Right ventricle myocardium superior (tissue), 1 donor: ENCODE measurements around the gene VENTX. TPM values are rescaled to one million over a fixed set of nuclear protein-coding genes. Genes with fewer than 3 reads are reported as not detected.

Experiments
- ATAC-seq: fragments of 200-7000 bp; cut with Tn5 transposase; one replicate; pipeline ENCODE4 v1.9.1; 2020; ENCODE audit warnings: mild to moderate bottlenecking; ENCODE audit not compliant: poor library complexity
- DNase-seq: peaks from one replicate; pipeline ENCODE4 v3.0.0-alpha.2; 2020
- intact Hi-C: fragments of 100-400 bp; cut with DNase I; formaldehyde crosslinking; loops from one replicate; pipeline ENCODE4 v1.11.2; 2022
- long read RNA-seq: library from polyadenylated mRNA; unstranded; transcript quantifications from one replicate; pipeline ENCODE4 v2.0.0, GENCODE V29; 2021
- total RNA-seq: library from RNA; stranded (reverse); fragmentation: NEBNext Ultra II Directional; extraction: Animal tissue kit (Norgen Biotek cat#: 25700); gene quantifications from one replicate; pipeline ENCODE4 v1.2.1, GENCODE V29; 2021
- donor health status: DM: no; HTN: yes; CAD: no; lungs with severe emphysema.

Gene VENTX, protein sequence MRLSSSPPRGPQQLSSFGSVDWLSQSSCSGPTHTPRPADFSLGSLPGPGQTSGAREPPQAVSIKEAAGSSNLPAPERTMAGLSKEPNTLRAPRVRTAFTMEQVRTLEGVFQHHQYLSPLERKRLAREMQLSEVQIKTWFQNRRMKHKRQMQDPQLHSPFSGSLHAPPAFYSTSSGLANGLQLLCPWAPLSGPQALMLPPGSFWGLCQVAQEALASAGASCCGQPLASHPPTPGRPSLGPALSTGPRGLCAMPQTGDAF
- 0.43 TPM for total RNA-seq
- long read RNA-seq, partial matches to known transcripts = 0 of 1 reads
- long read RNA-seq, other reads (novel, unspliced or antisense) = 0 of 1 reads

DNA sequence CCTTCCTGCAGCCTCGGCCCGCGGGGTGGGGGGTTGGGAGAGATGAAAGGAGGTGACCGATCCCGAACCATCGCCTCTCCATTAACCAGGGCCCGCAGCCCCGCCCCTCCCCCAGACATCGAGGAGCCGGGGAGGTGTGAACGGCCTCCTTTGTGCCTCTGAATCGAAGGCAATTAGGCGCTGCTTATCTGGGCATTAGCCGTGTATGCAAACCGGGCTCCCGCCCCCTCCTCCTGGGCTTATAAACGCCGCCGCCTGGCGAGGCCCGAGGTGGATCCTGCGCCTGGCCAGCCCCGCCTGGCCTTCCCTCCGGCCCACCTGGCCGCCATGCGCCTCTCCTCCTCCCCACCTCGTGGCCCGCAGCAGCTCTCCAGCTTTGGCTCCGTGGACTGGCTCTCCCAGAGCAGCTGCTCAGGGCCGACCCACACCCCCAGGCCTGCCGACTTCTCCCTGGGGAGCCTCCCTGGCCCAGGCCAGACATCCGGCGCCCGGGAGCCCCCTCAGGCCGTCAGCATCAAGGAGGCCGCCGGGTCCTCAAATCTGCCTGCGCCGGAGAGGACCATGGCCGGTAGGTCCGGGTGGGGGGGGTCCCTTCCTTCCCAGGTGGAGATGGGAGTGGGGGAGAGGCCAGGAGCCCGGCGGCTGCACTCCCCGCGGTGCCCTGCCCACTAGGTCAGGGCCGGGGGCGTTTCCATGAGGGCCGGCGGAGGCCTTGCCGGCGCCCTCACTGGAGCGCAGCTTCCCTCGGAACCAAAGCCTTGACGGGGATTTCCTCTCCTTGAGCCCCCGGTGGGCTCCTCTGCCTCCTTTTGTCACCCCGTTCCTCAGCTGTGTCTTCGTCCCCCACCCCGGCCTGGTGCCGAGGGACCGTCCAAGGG is at the start of gene VENTX:
Gene VENTX, plus strand, starts transcription at position 268 of the 878 bp plus-strand sequence. Its CDS starts 60 bp downstream, at position 328.
- intact Hi-C loops = no loop called here
- no peak for ATAC-seq
- no peak for DNase-seq

DNA sequence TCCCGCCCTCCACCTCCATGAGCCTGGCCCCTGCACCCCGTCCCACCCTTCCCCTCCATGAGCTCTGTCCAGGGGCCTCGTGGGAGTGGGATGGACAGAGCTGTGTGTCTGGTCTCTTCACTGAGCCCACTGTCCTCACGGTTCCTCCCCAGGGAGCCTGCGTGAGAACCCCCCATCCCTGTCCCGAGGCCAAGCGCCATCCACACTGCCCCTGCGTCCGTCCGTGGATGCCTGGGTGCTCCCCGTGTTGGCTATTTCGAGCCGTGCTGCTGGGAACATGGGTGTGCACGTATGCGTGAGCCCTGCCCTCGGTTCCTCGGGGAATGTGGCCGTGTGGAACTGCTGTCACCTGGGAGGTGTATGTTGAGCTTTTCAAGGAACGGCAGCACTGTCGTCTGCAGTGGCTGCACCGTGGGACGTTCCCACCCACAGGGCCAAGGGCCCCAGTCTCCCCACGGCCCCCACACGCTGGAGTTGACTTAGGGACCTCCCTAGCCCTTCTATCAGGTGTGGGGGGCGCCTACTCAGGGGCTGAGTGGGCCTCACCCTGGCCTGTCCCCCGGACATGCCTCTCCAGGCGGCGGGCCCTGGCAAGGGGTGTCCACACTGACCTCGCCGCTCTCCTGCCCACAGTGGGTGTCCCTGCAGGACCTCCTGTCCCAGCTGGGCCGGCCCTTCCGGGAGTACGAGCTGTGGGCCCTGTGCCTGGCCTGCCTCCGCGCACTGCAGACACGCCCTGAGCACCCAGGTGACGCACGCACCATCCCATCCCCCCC is 49.6 kb upstream of the VENTX start:
- intact Hi-C loops = no loop called here
- no peak for ATAC-seq
- DNase-seq = no peak

DNA sequence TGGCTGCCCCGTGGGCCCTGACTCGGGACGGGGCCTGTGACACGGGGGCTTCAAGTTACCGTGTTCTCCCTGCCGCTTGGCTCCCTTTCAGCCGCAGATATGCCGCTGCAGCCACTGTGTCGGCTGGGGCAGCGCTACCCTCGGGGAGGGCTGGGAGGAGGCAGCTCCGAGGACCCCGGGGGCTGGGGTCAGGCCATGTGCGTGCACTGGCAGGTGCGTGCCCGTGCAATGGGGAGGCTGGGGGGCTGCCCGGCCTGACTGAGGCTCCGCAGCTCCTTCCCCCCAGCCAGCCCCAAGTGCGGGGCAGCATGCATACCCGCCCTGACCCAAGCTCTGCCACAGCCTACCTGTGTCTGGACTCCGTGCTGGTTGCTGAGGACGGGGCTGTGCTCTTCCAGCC is 48.4 kb upstream of the VENTX start:
- intact Hi-C loops = no loop called here
- no peak for DNase-seq
- ATAC-seq = no peak

DNA sequence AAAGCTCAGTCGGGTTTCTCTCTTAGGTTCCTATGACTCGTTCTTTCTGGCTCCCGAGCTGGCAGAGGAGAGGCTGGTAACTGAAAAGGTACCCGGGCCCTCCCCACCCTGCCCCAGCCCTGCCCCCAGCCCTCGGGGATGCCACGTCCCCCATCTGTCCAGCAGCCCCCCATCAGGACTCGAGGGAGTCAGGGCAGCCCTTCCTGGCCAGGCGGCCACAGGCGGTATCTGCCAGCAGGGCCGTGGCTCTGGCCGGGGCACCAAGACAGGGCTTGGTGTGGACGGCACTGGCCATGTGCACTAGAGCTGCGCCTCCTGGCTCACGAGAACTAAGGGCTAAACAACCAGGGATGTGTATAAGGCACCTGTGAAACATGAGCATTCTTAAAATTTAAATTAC is 47.9 kb upstream of the VENTX start:
- no peak for DNase-seq
- intact Hi-C loops = no loop called here
- no peak for ATAC-seq

DNA sequence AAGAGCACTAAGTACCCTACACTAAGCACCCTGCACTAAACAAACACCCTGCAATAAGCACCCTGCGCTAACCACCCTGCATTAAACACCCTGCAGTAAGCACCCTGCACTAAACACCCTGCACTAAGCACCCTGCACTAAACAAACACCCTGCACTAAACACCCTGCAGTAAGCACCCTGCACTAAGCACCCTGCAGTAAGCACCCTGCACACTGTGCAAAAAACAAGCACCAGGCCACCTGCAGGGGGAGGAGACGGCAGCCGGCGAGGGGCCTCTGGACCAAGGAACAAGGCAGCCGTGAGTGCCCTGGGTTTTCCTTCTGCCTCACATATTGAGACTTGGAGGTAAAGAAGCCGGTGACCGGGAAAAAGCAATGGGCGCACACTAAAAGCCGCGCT is 47.4 kb upstream of the VENTX start:
- intact Hi-C loops = no loop called here
- DNase-seq (no peak), ATAC-seq (no peak)

DNA sequence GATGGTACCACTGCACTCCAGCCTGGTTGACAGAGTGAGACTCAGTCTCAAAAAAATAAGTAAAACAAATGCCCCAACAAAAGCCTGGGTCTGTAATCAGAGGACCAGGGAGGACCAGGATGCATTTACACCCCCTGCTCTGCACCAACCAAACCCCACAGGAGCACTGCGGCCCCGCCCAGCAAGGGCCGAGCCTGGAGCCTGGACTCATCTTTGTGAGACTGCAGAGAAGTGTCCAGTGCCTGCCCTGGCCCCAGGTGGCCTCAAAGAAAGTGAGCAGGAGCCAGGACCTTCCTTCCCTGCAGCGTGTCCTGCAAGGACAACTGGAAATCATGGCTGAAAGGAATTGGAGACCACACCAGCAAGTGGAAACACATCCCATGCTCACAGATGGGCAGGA is 46.0 kb upstream of the VENTX start:
- intact Hi-C loops = no loop called here
- DNase-seq = no peak
- no peak for ATAC-seq

DNA sequence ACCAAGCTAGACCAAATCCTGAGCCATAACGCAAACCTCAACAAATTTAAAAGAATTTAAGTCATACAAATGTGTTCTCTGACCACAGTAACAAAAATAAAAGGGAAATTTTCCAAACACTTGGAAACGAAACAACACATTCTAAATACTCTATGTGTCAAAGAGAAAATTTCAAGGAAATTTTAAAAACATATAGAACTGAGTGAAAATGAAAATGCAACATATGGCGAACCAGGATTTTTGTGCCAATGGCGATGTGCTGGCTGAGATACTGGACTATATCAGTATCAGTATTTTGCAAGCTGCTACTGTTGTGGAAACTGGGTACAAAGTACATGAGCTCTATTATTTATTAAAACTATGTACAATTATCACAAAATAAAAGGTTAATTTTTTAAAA is 43.5 kb upstream of the VENTX start:
- intact Hi-C loops = no loop called here
- DNase-seq = no peak
- ATAC-seq = no peak

DNA sequence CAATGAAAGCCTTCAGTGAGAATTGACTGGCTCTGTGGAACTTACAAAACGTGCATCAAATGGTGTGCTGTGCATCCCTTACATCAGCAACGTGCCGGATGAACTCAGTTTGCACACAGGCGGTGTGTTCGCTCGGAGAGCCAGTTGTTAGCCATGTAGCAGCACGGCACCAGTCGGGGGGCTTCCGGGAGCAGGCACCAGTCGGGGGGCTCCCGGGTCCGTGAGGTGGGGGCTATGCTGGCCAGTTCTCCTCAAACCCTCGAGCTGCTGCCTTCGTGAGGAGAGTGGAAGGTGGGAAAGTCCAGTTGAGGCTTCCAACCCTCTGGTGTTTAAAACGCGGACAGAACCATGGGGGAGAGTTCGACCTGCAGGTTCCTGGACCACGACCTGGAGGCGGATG is 42.6 kb upstream of the VENTX start:
- DNase-seq (no peak), ATAC-seq (no peak)
- intact Hi-C loops = no loop called here

DNA sequence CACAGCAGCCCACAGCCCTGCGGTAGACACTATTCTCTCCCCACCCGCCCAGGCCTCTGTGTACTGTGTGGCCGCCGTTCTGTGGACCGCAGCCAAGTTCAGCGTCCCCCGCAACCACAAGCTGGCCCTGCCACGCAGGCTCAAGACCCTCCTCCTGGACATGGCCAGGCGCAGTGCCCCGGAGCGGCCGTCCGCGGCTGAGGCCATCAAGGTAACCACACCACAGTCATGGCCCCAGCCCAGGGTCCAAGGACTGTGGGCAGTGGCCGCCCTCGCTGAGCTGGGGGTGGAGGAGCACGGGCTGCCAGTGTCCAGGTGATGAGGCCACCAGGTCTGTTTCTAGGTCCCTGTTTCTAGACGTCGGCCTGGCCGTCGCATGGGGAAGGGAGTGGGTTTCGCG is 42.0 kb upstream of the VENTX start:
- DNase-seq (no peak), ATAC-seq (no peak)
- intact Hi-C loops = no loop called here

DNA sequence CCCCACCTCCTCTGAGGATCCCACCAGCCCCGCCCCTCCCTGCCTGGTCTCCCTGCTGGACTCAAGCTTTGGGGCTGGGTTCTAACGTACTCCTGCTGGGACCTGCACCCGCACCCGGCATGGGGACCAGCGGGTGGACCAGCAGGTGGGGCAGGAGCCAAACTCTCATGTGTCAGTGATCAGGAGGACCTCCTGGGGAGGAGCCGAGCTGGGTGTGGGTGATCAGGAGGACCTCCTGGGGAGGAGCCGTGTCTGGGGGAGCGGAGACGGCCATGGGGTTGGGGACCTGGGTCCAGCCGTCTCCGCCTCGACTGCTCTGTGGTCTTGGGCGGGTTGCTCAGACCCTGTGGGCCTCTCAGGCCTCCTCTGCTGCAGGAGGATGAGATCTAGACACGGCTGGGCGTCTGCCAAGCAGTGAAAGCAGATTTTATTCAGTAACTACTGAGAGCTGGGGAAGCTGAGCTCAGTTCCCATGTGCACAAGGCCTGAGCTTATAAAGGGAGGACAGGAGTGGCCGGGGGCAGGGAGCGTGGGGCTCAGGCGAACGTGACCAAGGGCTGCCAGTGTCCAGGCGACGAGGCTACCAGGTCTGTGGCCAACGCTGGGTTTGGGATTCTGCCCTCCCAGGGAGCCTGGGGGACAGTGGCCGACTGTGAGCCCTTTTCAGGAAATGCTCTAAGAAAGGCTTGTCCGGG is 41.3 kb upstream of the VENTX start:
- DNase-seq (no peak), ATAC-seq (no peak)
- intact Hi-C loops = no loop called here

DNA sequence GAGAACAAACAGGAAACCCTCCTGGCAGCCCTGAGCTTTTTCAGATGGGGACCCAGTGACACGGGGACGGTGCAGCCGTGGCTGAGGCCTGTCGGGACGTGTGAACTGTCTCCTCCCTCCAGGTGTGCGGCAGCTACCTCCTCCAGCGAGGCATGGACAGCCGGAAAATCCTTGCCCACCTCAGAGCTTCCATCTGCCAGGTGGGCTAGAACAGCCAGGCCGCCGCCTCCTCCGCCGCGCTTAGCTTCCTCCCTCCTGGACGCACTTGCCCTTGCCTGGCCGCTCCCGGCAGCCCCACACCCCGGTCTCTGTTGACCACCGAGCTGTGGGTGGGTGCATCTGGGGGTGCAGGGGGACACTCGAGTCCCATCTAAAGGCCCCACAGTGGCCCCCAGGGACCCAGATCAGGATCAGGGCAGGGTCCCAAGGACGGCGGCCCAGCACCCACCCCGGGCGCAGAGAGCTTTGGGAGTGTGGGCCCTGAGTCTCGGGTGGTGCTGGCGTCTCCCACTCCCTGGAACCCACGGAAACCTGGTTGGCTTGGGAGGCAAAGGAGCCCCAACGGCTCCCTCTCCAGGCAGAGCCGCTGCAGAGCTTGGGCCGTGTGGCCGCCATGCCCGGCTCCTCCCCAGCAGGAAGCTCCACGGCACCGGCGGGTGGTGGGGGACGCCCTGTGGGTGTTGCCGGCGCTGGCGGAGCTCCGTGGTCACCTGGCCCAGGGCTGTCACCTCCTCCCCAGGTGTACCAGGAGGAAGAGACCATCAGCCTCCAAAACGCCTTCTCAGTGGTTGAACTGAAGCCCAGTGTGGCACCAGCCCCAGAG is 40.5 kb upstream of the VENTX start:
- intact Hi-C loops = no loop called here
- DNase-seq = no peak
- no peak for ATAC-seq

DNA sequence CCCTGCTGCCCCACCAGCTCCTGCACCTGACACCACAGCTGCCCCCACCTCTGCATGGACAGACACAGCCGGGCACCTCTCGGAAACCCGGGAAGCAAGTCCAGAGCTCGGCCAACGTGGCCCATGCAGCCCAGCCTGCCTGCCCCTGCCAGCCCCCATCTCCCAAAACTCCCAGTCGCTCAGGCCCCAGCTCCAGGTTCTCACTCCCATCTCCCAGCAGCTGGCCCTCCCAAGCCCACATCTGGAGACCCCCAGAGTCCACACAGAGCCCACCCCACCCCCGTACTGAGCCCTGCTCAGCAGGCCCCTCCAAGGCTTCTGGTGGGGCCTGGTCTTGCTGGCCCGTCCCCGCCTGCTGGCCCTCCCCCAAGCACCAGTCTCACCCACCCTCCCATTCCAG is 39.9 kb upstream of the VENTX start:
- ATAC-seq (no peak), DNase-seq (no peak)
- intact Hi-C loops = no loop called here

DNA sequence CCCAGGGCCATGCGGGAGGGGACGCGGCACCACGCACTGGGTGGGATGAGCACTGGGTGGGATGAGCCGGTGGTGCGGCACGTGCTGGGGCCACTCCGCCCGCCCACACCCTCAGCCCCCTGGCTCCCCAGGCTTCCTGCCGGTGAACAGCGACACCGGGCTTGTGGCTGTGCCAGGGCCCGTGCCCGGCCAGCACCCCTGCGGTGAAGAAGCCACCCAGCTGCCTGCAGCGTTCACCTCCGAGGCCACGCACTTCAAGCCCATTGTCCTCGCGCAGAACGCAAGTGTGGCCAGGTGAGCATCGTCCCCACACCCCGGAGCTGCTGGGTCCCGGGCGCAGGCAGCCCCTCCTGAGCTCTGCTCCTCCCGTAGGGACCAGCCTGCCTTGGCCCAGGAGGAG is 39.4 kb upstream of the VENTX start:
- ATAC-seq (no peak), DNase-seq (no peak)
- intact Hi-C loops = no loop called here

DNA sequence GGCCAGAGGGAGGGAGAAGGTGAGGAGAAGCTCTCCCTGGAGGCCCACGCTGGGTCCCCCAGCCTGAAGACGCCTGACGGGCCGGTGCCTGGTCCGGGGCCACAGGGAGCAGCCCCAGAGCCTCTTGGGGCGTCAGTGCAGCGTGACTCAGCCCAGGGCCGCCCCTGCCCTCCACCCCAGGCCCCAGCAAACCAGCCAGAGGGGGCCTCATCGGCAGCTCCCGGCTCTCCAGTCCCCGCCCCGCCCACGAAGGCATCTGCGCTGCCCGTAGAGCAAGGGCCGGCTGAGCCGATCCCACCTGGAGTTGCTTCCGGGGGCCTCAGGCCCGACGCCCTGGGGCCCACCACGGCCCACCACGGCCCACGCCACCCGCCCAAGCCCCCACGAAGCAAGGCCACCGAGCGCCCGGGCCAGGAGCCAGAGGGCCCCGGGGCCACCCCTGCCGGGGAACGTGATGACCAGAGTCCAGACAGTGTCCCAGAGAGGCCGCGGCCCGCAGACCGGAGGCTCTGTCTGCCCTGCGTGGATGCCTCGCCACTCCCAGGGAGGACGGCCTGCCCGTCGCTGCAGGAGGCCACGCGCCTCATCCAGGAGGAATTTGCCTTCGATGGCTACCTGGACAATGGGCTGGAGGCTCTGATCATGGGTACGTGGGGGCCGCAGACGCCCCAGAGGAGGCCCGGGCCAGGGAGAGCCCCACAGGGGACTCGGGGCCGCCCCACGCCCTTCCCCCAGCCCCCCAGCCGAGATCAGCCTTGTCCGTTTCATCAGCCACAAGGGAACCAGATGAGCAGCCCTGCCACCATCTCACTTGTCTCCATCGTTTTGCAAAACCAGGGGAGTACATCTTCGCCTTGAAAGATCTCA is 38.8 kb upstream of the VENTX start:
- DNase-seq = no peak
- ATAC-seq = no peak
- intact Hi-C loops = no loop called here

DNA sequence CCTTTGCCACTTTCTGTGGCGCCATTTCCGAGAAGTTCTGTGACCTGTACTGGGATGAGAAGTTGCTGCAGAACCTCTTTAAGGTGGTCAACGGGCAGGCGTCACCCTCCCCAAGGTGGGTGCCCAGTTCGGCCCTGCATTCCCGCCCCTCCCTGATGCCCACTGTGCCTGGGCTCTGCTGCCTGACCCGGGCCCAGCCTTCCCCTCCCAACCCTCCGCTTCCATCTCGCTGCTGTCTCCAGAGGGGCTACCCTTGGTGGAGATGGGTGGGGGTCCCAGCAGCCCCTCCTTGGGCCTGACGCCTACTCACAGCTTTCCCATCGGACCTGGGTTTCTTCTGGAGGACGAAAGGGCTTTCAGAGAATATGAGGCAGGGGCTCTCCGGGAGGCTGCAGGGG is 38.2 kb upstream of the VENTX start:
- intact Hi-C loops = no loop called here
- DNase-seq = no peak
- no peak for ATAC-seq

DNA sequence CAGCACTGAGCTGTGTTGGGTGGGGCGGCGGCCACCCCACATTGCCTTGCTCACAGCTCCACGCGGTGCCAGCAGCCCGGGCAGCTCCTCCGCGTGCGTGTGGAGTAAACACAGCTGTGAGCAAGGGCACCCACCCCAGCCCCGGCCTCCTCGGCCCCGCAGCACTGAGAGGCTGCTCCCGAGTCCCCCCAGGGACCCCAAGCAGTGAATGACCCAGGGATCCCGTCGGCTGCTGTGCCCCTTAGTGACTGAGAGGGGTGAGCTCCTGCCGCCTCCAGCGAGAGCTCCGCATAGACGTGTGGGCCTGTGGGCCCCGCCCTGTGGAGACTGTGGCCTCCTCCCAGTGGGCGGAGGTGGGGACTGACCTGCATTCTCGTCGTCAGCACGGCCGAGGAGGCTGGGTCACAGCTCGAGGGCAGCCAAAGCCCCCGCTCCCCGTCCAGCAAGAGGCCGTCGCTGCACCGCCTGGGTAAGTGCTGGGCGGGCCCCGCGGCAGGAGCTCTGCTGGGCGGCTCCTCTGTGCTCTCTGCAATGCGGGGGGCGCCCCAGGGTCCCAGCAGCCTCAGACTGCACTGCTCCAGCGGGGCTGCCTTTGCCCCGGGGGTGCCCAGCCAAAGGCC is 37.6 kb upstream of the VENTX start:
- no peak for ATAC-seq
- no peak for DNase-seq
- intact Hi-C loops = no loop called here

DNA sequence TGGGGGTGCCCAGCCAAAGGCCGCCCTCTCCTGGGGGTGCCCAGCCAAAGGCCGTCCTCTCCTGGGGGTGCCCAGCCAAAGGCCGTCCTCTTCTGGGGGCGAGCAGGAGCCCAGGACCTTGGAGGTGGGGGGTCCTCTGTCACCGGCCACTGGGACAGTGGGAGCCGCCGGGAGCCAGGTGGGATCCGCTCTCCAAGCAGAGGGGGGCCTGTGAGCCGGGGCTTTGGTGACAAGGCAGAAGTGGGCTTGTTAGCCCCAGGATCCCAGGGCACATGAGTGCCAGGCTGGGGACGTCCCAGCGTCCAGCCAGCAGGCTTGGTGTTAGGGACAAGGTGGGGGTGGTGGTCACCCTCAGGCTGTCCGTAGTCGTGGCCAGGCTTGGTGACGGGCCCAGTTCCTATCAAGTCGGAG is 37.0 kb upstream of the VENTX start:
- ATAC-seq = no peak
- intact Hi-C loops = no loop called here
- no peak for DNase-seq
